ENCODE measurements around the gene RBBP8NL. TPM values are rescaled to one million over a fixed set of nuclear protein-coding genes. Genes with fewer than 3 reads are reported as not detected.

Gene RBBP8NL
- total and polyA plus RNA-seq, 2 donors (not counting 3 experiments of a cell fraction or from before 2014, with no cell fraction given): not detected

DNA sequence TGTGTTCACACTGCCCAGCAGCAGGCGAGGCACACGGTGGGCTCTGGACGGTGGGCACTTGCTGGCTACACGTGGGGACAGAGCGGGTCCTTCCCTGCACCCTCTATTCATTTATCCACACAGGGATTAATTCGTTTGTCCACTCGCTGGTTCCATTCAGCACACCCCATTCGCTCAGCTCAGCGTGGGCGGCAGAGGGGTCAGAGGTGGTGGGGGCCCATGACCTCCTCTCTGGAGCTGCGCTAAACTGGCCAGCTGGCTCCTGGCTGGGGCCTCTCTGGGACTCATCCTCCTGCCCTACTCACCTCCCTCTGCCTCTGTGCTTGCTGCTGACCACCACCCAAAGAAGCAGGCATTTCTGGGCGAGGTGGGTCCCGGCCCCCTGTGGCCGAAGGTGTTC lies 21.4 kb upstream of the RBBP8NL start:
- no peak overlapping the region for H3K4me3 ChIP-seq (replicated peaks in 1 of 3; ENCODE audit: insufficient read depth in 1 of 3, low read depth in 1 of 3, low read length in 3 of 3)
- FAIRE-seq: no peak
- no peak overlapping the region for H2AFZ ChIP-seq (ENCODE audit: low read depth, low read length)
- no peaks in the 10 kb centered on the region for H3K36me3 ChIP-seq (ENCODE audit: control insufficient read depth in 2 of 2, extremely low read depth in 1 of 2, insufficient read depth in 2 of 2, low read length in 2 of 2)
- dilution Hi-C loops (cut with MboI; ENCODE audit: extremely low pct_ligation_motif_present, low sequenced_read_pairs) (no loop called here), intact Hi-C loops (cut with micrococcal nuclease) (no loop called here)
- H3K27me3 ChIP-seq (ENCODE audit: control insufficient read depth in 2 of 2, insufficient read depth in 2 of 2, low read length in 2 of 2): no peaks in the 10 kb centered on the region
- POLR2A ChIA-PET: no interaction called here
- no TSS peak for BruUV-seq (replicated peaks)
- no peaks in the 10 kb centered on the region for H4K20me1 ChIP-seq (replicated peaks; ENCODE audit: control insufficient read depth, extremely low read depth, insufficient read depth, low read length)
- no peaks in the 10 kb centered on the region for H3K9me1 ChIP-seq (replicated peaks; ENCODE audit: control insufficient read depth, extremely low read depth, insufficient read depth, low read length)
- H3K79me2 ChIP-seq (ENCODE audit: control insufficient read depth, insufficient read depth, low read length): no peaks in the 10 kb centered on the region
- no peak overlapping the region for H3K4me2 ChIP-seq (ENCODE audit: insufficient read depth, low read length)
- no peak for DNase-seq (ENCODE audit: low read depth, low spot score)
- H3K4me1 ChIP-seq (ENCODE audit: control insufficient read depth, extremely low read depth, insufficient read depth, low read length): no peaks in the 10 kb centered on the region
- H3K9me3 ChIP-seq (replicated peaks; ENCODE audit: control insufficient read depth, insufficient read depth, low read length): no peaks in the 10 kb centered on the region
- no peak overlapping the region for H3K27ac ChIP-seq (ENCODE audit: insufficient read depth, low read depth, low read length)
- no peak overlapping the region for H3K9ac ChIP-seq (replicated peaks; ENCODE audit: extremely low read depth, insufficient read depth, low read length)
- TF ChIP-seq POLR2AphosphoS5 (IDR thresholded peaks at IDR 0.05; ENCODE audit: insufficient read depth, low read depth, low read length): no peak
- TF ChIP-seq, protein P1, sequence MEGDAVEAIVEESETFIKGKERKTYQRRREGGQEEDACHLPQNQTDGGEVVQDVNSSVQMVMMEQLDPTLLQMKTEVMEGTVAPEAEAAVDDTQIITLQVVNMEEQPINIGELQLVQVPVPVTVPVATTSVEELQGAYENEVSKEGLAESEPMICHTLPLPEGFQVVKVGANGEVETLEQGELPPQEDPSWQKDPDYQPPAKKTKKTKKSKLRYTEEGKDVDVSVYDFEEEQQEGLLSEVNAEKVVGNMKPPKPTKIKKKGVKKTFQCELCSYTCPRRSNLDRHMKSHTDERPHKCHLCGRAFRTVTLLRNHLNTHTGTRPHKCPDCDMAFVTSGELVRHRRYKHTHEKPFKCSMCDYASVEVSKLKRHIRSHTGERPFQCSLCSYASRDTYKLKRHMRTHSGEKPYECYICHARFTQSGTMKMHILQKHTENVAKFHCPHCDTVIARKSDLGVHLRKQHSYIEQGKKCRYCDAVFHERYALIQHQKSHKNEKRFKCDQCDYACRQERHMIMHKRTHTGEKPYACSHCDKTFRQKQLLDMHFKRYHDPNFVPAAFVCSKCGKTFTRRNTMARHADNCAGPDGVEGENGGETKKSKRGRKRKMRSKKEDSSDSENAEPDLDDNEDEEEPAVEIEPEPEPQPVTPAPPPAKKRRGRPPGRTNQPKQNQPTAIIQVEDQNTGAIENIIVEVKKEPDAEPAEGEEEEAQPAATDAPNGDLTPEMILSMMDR (IDR thresholded peaks at IDR 0.05; ENCODE audit: extremely low read depth in 1 of 2, insufficient read depth in 1 of 2, low read depth in 1 of 2, low read length in 2 of 2): no peak
- TF ChIP-seq MYC (IDR thresholded peaks at IDR 0.05; ENCODE audit: low read depth, low read length): no peak
- TF ChIP-seq POLR2A (IDR thresholded peaks at IDR 0.05; ENCODE audit: low read depth, low read length): no peak
- TF ChIP-seq, protein P2, sequence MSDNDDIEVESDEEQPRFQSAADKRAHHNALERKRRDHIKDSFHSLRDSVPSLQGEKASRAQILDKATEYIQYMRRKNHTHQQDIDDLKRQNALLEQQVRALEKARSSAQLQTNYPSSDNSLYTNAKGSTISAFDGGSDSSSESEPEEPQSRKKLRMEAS (IDR thresholded peaks at IDR 0.05; ENCODE audit: insufficient read depth, insufficient read length): no peak
- no peak for TF ChIP-seq EZH2 (IDR thresholded peaks at IDR 0.05; ENCODE audit: borderline replicate concordance, low read depth, low read length, severe bottlenecking)
- TF ChIP-seq JUN (IDR thresholded peaks at IDR 0.05; ENCODE audit: borderline replicate concordance, insufficient read depth, insufficient read length, low read depth): no peak
- TF ChIP-seq FOS (IDR thresholded peaks at IDR 0.05; ENCODE audit: borderline replicate concordance, insufficient read depth, low read length): no peak
- TF ChIP-seq GATA2 (IDR thresholded peaks at IDR 0.05; ENCODE audit: insufficient read depth, insufficient read length, low read depth, low read length): no peak
- CTCF ChIA-PET: no interaction called here
